ENCODE results near the gene ANKDD1A. TPM values are rescaled to one million over a fixed set of nuclear protein-coding genes. Genes with fewer than 3 reads are reported as not detected.

ANKDD1A gene
- polyA plus RNA-seq, 1 donor from 2014 or later = 7.0 TPM

- Histone ChIP-seq H3K9me2 (ENCODE audit: insufficient read depth, low read length) (no peaks in the 10 kb centered on the region), H3K9me3 (ENCODE audit: low read length) (peaks cover 6% of the 10 kb centered on the region), H3K4me2 (ENCODE audit: low read length) (no peak overlapping the region), H3K4me3 (ENCODE audit: low read length) (no peak overlapping the region), H3K27me3 (ENCODE audit: insufficient read depth, low read depth, low read length) (no peaks in the 10 kb centered on the region), H2AFZ (ENCODE audit: low read depth, low read length) (no peak overlapping the region), H3K36me3 (ENCODE audit: insufficient read depth, low read length) (no peaks in the 10 kb centered on the region), H4K20me1 (ENCODE audit: insufficient read depth) (no peaks in the 10 kb centered on the region), H3K9ac (ENCODE audit: low read length) (no peak overlapping the region), H3K79me2 (replicated peaks; ENCODE audit: insufficient read depth, low read length) (no peaks in the 10 kb centered on the region), H3F3A (ENCODE audit: insufficient read depth, low read length, poor library complexity, severe bottlenecking) (no peaks in the 10 kb centered on the region), H3K27ac (ENCODE audit: low read length) (no peak overlapping the region)
- TF ChIP-seq RAD21 (conservative IDR thresholded peaks at IDR 0.05) = no peak
- no peak for TF ChIP-seq POLR2AphosphoS5 (IDR thresholded peaks at IDR 0.05)
- TF ChIP-seq CTCF (IDR thresholded peaks at IDR 0.05; ENCODE audit: poor library complexity, severe bottlenecking) = no peak
- TF ChIP-seq SMC3 (conservative IDR thresholded peaks at IDR 0.05; ENCODE audit: poor library complexity) = no peak
- no peak for TF ChIP-seq EP300 (conservative IDR thresholded peaks at IDR 0.05; ENCODE audit: poor library complexity, severe bottlenecking)
- no peak for TF ChIP-seq REST (IDR thresholded peaks at IDR 0.05; ENCODE audit: borderline replicate concordance)
- TF ChIP-seq TAF1 (IDR thresholded peaks at IDR 0.05; ENCODE audit: low read depth) = no peak
- TF ChIP-seq EZH2 (IDR thresholded peaks at IDR 0.05; ENCODE audit: borderline replicate concordance, insufficient read depth, low read length, poor library complexity, severe bottlenecking) = no peak
- no peak for TF ChIP-seq MXI1 (conservative IDR thresholded peaks at IDR 0.05; ENCODE audit: poor library complexity, severe bottlenecking)
These were observed 7.5 kb upstream of the ANKDD1A start for GRCh38 chr15:64904189-64904588.

- no peak overlapping the region for H2AFZ ChIP-seq (ENCODE audit: low read depth, low read length)
- H3F3A ChIP-seq (ENCODE audit: insufficient read depth, low read length, poor library complexity, severe bottlenecking) = no peaks in the 10 kb centered on the region
- peaks cover 6% of the 10 kb centered on the region for H3K9me3 ChIP-seq (ENCODE audit: low read length)
- H3K4me2 ChIP-seq (ENCODE audit: low read length) = no peak overlapping the region
- H4K20me1 ChIP-seq (ENCODE audit: insufficient read depth) = no peaks in the 10 kb centered on the region
- H3K9ac ChIP-seq (ENCODE audit: low read length) = no peak overlapping the region
- H3K79me2 ChIP-seq (replicated peaks; ENCODE audit: insufficient read depth, low read length) = no peaks in the 10 kb centered on the region
- H3K36me3 ChIP-seq (ENCODE audit: insufficient read depth, low read length) = no peaks in the 10 kb centered on the region
- H3K27me3 ChIP-seq (ENCODE audit: insufficient read depth, low read depth, low read length) = no peaks in the 10 kb centered on the region
- no peak for TF ChIP-seq CTCF (IDR thresholded peaks at IDR 0.05; ENCODE audit: poor library complexity, severe bottlenecking)
- TF ChIP-seq MXI1 (conservative IDR thresholded peaks at IDR 0.05; ENCODE audit: poor library complexity, severe bottlenecking) = no peak
- TF ChIP-seq SMC3 (conservative IDR thresholded peaks at IDR 0.05; ENCODE audit: poor library complexity) = peak; percentile 19
- no peaks in the 10 kb centered on the region for H3K9me2 ChIP-seq (ENCODE audit: insufficient read depth, low read length)
- no peak overlapping the region for H3K4me3 ChIP-seq (ENCODE audit: low read length)
- no peak overlapping the region for H3K27ac ChIP-seq (ENCODE audit: low read length)
These were observed 6.4 kb upstream of the ANKDD1A start for GRCh38 chr15:64905119-64905831.

All from neural cell (in vitro differentiated cells).